WI38 (cell line): ENCODE results near the gene HDAC4.

Experiments used
- H3K4me3 ChIP-seq: 2 replicates; pipeline ENCODE4 v1.5.1; 2011; ENCODE audit warnings: low read depth, mild to moderate bottlenecking, control low read depth, low read length
- CTCF ChIP-seq: IDR thresholded peaks from 2 replicates; pipeline ENCODE4 v1.5.1; 2012; ENCODE audit warnings: low read depth, mild to moderate bottlenecking, control low read depth, low read length

HDAC4 gene

GRCh38 chr2:239024226-239024625 lies 376.6 kb downstream of the HDAC4 start:
- no peak for TF ChIP-seq CTCF

GRCh38 chr2:239022437-239023260 lies 378.2 kb downstream of the HDAC4 start:
- no peak for TF ChIP-seq CTCF
- no peak overlapping the region for H3K4me3 ChIP-seq

More at GRCh38 chr2:239024226-239024625, 376.6 kb downstream of the HDAC4 start:
- H3K4me3 ChIP-seq = no peak overlapping the region

GRCh38 chr2:239021651-239022436 lies 379.0 kb downstream of the HDAC4 start:
- H3K4me3 ChIP-seq = no peak overlapping the region
- no peak for TF ChIP-seq CTCF

- no peak overlapping the region for H3K4me3 ChIP-seq
- TF ChIP-seq CTCF = no peak
These were observed 379.6 kb downstream of the HDAC4 start for GRCh38 chr2:239021224-239021623.

- TF ChIP-seq CTCF = no peak
- H3K4me3 ChIP-seq = no peak overlapping the region
These were observed 380.2 kb downstream of the HDAC4 start for GRCh38 chr2:239020541-239021041.

- TF ChIP-seq CTCF = no peak
- H3K4me3 ChIP-seq = no peak overlapping the region
These were observed 381.6 kb downstream of the HDAC4 start for GRCh38 chr2:239019183-239019581.
